Motor neuron (in vitro differentiated cells): ENCODE measurements around the gene NUDC. TPM values are rescaled to one million over a fixed set of nuclear protein-coding genes. Genes with fewer than 3 reads are reported as not detected.

Source experiments
- ATAC-seq, 8 experiments: fragments of 200-7000 bp; cut with Tn5 transposase; replicated peaks in 6 of 8; 2 replicates each; pipeline ENCODE4 v1.8.0; 2021; ENCODE audit warnings: mild to moderate bottlenecking in 8 of 8, moderate library complexity in 8 of 8
- H3K27ac ChIP-seq, 2 donors: fragments of 250-450 bp; sonication (Bioruptor Pico); 2 replicates each; pipeline ENCODE4 v1.9.0; 2021; ENCODE audit warnings: antibody characterized with exemption in 2 of 2, mild to moderate bottlenecking in 2 of 2, moderate library complexity in 1 of 2
- H3K4me1 ChIP-seq, 2 donors: fragments of 250-450 bp; sonication (Bioruptor Pico); replicated peaks in 1 of 2; 2 replicates each; pipeline ENCODE4 v1.6.1; 2021; ENCODE audit warnings: antibody characterized with exemption in 2 of 2, mild to moderate bottlenecking in 2 of 2, moderate library complexity in 1 of 2
- H3K4me3 ChIP-seq, 5 donors: fragments of 250-450 bp; sonication (Bioruptor Pico); 2 replicates each; pipeline ENCODE4 v1.9.0; 2021; ENCODE audit warnings: antibody characterized with exemption in 5 of 5, mild to moderate bottlenecking in 5 of 5, moderate library complexity in 4 of 5
- WGBS, 10 experiments: fragments of 450-650 bp; shearing (Covaris generic); methylation state at CpG; one replicate each; pipeline ENCODE4 v1.0.0; 2022; 5-methylcytosine and 5-hydroxymethylcytosine counted together
- in situ Hi-C, 9 experiments: fragments of 400-800 bp; cut with MboI; loops; one replicate each; pipeline ENCODE4 v1.15.0; 2021; ENCODE audit warnings: low sequenced_read_pairs in 9 of 9, low pct_unique_long_range_greater_than_20kb in 2 of 9; ENCODE audit not compliant: unreplicated experiment in 9 of 9
- total RNA-seq, 8 experiments: library from RNA; unstranded; fragments of 300-600 nt; gene quantifications; 2 replicates each; pipeline versions ENCODE4 v1.2.3 to v1.2.4, GENCODE V29; 2022

Gene NUDC
- total RNA-seq, 8 experiments from 2014 or later, result 63.9 to 122 (median 79.8) TPM

DNA sequence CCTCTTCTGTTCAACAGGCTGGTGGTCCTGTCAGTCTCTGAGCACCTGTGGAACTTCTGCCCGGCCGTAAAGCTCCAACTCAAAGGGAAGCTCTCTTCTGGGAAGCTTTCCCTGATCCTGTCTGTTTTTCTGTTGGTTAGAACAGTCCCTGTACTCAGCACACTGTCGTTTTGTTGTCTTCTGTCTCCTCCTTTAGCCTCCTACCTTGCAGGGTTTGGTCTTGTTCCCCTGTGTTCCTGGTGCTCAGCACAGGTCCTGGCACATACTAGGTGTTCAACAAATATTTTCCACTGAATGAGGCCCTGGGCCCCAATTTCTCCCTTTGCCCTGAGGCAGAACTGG is 39.1 kb downstream of the NUDC start:
- H3K27ac ChIP-seq, result no peak overlapping the region
- H3K4me1 ChIP-seq, result peaks cover 0 to 9% of the 10 kb centered on the region in 2 donors
- WGBS, 10 experiments, result 7 to 29% (median 17%) methylated on average over 1 to 3 of the region's 3 CpGs; no CpG with 5 or more reads in 5 of the 10 experiments
- ATAC-seq, result no peak
- H3K4me3 ChIP-seq, result no peak overlapping the region
- in situ Hi-C loops, result no loop called here

DNA sequence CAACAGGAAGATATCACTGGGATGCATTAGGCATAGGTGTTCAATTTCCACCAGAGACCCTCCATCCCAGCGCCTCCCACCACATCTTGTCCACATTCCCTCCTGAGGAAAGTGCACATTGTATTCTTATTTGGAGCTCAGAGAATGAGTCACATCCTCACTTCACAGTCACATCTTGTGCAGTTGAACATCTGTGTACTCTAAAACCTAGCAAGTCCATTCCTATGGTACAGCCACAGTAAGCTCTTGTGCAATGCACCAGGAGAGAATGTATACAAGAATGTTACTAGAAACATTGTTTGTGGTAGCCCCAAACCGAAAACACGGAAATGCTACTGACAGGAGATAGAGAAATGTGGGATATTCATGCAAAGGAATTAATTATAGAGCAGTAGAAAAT is 40.3 kb downstream of the NUDC start:
- WGBS, 10 experiments, result 0 to 92% (median 40%) methylated on average over 2 to 3 of the region's 3 CpGs; no CpG with 5 or more reads in 1 of the 10 experiments
- Histone ChIP-seq H3K27ac (no peak overlapping the region), H3K4me1 (peaks cover 0 to 9% of the 10 kb centered on the region in 2 donors), H3K4me3 (no peak overlapping the region)
- in situ Hi-C loops, result no loop called here
- peak in 3 of 8 experiments; percentile 33 to 63 (median 37) for ATAC-seq

DNA sequence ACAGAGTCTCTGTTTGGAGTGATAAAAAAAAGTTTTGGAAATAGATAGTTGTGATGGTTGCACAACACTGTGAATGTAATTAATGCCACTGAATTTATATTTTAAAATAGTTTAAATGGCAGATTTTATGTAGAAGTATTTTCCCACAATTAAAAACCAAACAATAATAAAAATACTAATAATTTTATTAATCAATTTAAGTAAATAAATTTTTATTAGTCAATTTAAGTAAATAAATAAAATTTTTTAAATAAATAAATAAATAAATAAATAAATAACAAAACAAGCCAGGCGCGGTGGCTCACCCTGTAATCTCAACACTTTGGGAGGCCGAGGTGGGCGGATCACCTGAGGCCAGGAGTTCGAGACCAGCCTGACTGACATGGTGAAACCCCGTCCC is 43.7 kb downstream of the NUDC start:
- Histone ChIP-seq H3K4me3 (no peak overlapping the region), H3K27ac (no peak overlapping the region), H3K4me1 (peaks cover 0 to 2% of the 10 kb centered on the region in 2 donors)
- 44 to 90% (median 78%) methylated on average over 2 to 6 of the region's 6 CpGs; no CpG with 5 or more reads in 1 of the 10 experiments for WGBS, 10 experiments
- in situ Hi-C loops, result no loop called here
- ATAC-seq, result no peak

DNA sequence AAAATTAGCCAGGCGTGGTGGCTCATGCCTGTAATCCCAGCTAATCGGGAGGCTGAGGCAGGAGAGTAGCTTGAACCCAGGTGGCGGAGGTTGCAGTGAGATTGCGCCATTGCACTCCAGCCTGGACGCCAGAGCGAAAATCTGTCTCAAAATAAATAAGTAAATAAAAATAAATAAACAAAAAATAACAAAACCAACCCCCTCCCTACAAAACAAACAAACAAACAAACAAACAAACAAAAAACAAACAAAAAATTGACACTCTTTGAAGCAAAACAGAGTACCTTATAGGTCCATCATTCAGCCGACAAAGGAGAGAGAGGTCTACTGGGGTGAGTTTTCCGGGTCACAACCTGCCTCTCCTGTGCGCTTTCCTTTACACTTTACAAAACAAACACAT is 44.1 kb downstream of the NUDC start:
- H3K4me1 ChIP-seq, result no peaks in the 10 kb centered on the region
- in situ Hi-C loops, result no loop called here
- H3K4me3 ChIP-seq, result no peak overlapping the region
- ATAC-seq, result no peak
- H3K27ac ChIP-seq, result no peak overlapping the region
- 64 to 92% (median 89%) methylated on average over 1 to 9 of the region's 9 CpGs; no CpG with 5 or more reads in 1 of the 10 experiments for whole genome bisulfite sequencing, 10 experiments

DNA sequence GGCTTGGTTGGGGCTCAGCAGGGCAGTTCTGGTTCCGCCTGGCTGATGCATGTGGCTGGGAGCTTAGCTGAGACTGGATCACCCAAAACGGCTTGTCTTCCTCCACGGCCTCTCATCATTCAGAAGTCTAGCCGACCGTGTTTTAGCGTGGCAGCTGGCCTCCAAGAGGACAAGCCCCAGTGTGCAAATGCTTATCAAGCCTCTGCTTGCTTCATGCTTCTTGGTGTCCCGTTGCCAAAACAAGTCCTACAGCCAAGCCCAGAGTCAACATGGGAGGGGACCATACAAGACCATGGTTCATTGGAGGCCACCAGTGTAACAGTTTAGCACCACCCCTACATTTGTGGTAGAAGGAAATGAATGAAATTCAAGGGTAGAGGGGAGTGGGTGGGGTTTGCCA is 49.3 kb downstream of the NUDC start:
- Histone ChIP-seq H3K4me3 (no peak overlapping the region), H3K4me1 (no peaks in the 10 kb centered on the region), H3K27ac (no peak overlapping the region)
- in situ Hi-C loops, result loop anchor here in 1 of 9 experiments (10.0 kb wide), 1 partner anchor 56 kb away; the partner anchor contains the start of gene NR0B2
- ATAC-seq, result peak in 3 of 8 experiments; percentile 10 to 81 (median 44)
- 33 to 86% (median 72%) methylated on average over 2 to 7 of the region's 7 CpGs; no CpG with 5 or more reads in 3 of the 10 experiments for WGBS, 10 experiments

DNA sequence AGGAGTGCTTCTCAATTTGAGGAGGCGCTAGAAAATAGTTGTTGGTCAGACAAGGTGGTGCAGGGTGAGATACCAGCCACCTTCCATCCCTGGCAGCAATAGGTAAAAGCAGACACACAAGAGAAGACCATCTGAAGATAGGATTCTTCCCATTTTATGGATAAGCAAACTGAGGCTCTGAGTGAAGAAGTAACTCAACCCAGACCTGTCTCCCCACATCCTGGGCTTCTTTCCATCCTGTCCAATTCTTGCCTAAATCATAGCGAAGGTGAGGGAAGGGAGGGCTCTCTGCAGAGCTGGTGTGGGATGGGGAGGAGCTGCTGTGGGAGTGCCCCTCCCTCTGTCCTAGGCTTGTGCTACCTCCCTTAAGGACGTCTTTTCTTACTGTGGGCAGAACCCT is 50.0 kb downstream of the NUDC start:
- H3K27ac ChIP-seq, result no peak overlapping the region
- no peak for ATAC-seq
- no peaks in the 10 kb centered on the region for H3K4me1 ChIP-seq
- WGBS, 10 experiments, result 17 to 100% (median 80%) methylated on average over 1 to 2 of the region's 3 CpGs; no CpG with 5 or more reads in 2 of the 10 experiments
- in situ Hi-C loops, result loop anchor here in 1 of 9 experiments (10.0 kb wide), 1 partner anchor 57 kb away; the partner anchor contains the start of gene NR0B2
- H3K4me3 ChIP-seq, result no peak overlapping the region

DNA sequence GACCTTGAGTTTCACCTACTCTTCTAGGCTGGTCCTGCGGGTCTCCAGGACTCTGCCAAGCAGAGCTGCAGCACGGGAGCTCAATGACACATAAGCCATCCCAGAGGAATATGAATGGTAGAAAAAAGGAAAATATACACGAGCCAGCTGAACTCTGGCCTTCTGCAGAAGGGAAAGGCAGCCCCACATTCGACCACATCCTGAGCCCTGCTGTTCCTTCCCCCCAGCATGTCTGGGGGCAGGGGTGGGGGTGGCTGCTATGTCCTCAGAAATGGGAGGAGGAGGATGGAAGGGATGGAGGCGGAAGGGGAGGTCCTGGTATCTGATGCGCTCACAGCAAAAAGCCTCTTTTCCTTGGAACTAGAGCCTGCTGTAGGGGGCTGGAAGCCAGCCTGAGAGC is 50.8 kb downstream of the NUDC start:
- in situ Hi-C loops, result loop anchor here in 1 of 9 experiments (10.0 kb wide), 1 partner anchor 58 kb away; the partner anchor contains the start of gene NR0B2
- 27 to 60% (median 50%) methylated on average over 2 to 3 of the region's 6 CpGs; no CpG with 5 or more reads in 7 of the 10 experiments for WGBS, 10 experiments
- H3K4me3 ChIP-seq, result no peak overlapping the region
- no peak overlapping the region for H3K27ac ChIP-seq
- peak in 2 of 8 experiments; percentile 4 to 41 for ATAC-seq
- H3K4me1 ChIP-seq, result no peaks in the 10 kb centered on the region

DNA sequence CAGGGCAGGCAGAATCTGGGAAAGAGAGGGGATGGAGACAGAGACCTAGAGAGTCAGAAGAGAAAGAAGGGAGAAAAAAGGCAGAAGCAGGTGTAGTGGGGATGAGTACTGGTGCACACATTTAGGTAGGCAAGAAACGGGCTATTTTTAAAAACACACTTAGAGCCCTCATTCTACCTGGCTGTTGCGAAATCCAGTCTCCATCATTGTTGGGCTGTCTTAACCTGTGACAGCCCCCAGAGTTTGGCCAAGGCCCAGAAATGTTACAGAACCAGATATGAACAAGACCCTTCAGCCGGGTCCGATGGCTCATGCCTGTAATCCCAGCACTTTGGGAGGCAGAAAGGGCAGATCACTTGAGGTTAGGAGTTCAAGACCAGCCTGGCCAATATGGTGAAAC is 51.3 kb downstream of the NUDC start:
- WGBS, 10 experiments, result 75 to 100% (median 87%) methylated on average over 2 to 4 of the region's 4 CpGs; no CpG with 5 or more reads in 4 of the 10 experiments
- Histone ChIP-seq H3K4me3 (no peak overlapping the region), H3K27ac (no peak overlapping the region), H3K4me1 (no peaks in the 10 kb centered on the region)
- in situ Hi-C loops, result loop anchor here in 1 of 9 experiments (10.0 kb wide), 1 partner anchor 58 kb away; the partner anchor contains the start of gene NR0B2
- no peak for ATAC-seq

DNA sequence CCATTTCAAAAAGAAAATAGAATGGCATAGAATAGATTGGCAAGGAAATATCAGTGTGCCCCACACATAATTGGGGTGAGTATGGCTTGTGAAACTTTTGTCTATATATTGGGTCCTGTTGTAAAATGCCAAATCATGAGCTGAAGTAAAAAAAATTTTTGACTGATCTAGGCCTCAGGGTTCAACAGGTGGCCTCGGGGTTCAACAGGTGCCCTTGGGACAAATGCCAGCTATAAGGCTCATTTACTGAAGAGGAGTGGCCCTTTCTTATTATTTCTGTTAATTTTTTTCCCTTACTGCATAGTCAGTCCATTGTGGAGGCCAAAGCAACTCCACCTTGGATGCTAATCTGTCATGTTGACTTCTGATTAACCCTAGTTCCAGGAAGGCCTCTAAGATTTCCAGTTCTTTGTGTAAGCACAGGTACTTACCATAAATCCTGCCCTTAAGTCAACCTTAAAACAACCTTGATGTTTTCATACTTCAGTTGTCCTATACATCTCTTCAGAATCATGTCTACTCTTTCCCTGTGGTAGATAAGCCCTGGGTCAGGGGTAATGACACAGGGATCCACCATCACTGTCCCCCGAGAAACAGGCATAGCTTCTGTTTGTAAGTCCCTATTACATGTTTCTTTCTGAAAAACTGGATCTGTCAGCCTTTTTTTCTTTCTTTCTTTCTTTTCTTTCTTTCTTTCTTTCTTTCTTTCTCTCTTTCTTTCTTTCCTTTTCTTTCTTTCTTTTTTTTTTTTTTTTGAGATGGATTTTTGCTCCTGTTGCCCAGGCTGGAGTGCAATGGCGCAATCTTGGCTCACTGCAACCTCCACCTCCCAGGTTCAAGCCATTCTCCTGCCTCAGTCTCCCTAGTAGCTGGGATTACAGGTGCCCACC is 55.3 kb downstream of the NUDC start:
- no peaks in the 10 kb centered on the region for H3K4me1 ChIP-seq
- in situ Hi-C loops, result loop anchor here in 1 of 9 experiments (10.0 kb wide), 1 partner anchor 62 kb away; the partner anchor contains the start of gene NR0B2
- WGBS, 10 experiments, result 47 to 92% (median 74%) methylated on average over 2 to 3 of the region's 3 CpGs
- no peak for ATAC-seq
- H3K27ac ChIP-seq, result no peak overlapping the region
- H3K4me3 ChIP-seq, result no peak overlapping the region

DNA sequence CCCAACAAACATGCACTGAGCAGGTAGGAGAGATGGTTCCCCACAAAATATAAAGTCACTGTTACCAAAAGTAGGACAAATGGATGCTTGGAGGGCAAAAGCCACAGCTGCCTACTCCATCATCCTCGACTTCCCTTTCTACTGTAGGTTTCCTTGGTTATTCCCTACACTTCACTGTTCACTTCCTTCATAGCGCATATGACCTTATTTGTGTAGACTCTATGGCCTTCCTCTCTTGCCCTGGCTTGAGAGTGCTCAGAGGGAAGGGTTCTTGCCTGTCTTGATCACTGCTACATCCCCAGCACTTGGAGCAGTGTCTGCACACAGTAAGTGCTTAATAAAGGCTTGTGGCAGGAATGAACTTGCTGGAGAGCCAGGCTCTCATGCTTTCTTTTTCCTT is 57.4 kb downstream of the NUDC start:
- H3K27ac ChIP-seq, result no peak overlapping the region
- in situ Hi-C loops, result loop anchor here in 1 of 9 experiments (10.0 kb wide), 1 partner anchor 64 kb away; the partner anchor contains the start of gene NR0B2
- ATAC-seq, result no peak
- no peak overlapping the region for H3K4me3 ChIP-seq
- no peaks in the 10 kb centered on the region for H3K4me1 ChIP-seq
- 58 to 100% (median 72%) methylated on average over 1 to 2 of the region's 2 CpGs; no CpG with 5 or more reads in 2 of the 10 experiments for WGBS, 10 experiments

DNA sequence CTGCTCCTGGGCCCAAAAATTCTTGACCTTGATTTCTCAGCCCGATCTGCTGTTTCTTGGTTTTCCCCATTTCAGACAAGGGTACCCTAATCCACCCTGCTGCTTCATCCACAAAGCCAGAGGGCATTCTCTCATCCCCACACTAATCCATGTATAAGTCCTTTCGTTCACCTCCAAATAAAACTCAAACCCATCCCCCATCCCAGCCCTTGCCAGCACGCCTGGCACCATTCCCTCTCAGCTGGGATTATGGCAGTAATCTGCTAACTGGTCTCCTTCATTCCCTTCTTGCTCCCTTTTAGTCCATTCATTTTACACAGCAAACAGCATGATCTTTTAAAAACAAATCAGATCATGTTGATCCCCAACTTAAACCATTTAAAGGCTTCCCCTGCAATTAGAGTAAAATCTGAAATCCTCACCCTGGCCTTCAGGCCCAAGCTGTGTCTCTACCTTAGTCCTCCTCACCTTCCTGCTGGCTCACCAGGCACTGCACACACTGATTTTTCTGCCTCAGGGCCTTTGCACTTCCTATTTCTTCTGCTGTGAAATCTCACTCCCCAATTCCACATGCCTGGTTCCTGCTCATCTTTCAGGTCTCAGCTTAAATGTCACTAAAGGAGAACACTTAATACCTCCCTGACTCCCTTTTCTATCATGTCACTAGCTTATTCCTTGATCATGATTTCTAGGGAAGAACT is 59.8 kb downstream of the NUDC start:
- 44 to 100% (median 69%) methylated on average over 1 to 3 of the region's 3 CpGs; no CpG with 5 or more reads in 2 of the 10 experiments for WGBS, 10 experiments
- Histone ChIP-seq H3K4me3 (no peak overlapping the region), H3K27ac (no peak overlapping the region), H3K4me1 (no peaks in the 10 kb centered on the region)
- in situ Hi-C loops, result no loop called here
- no peak for ATAC-seq

DNA sequence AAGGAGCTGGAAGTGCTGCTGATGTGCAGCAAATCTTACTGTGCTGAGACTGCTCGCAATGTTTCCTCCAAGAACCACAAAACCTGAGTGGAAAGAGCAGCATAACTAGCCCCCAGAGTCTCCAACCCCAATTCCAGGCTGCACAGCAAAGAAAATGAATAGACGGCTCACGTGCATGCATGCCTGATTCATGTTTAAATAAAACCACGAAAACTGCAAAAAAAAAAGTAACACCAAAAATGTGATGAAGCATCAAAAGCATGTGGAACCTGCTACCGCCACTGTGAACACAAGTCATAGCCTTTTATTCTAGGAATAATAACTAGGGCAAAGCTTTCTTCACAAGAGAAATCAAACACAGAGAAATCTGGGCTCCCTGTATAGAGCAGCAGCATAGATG is 62.3 kb downstream of the NUDC start:
- WGBS, 10 experiments, result 22 to 83% (median 64%) methylated on average over 2 to 5 of the region's 5 CpGs; no CpG with 5 or more reads in 1 of the 10 experiments
- H3K4me1 ChIP-seq, result no peaks in the 10 kb centered on the region
- in situ Hi-C loops, result no loop called here
- H3K4me3 ChIP-seq, result no peak overlapping the region
- ATAC-seq, result peak in 1 of 8 experiments; percentile 41
- H3K27ac ChIP-seq, result no peak overlapping the region

DNA sequence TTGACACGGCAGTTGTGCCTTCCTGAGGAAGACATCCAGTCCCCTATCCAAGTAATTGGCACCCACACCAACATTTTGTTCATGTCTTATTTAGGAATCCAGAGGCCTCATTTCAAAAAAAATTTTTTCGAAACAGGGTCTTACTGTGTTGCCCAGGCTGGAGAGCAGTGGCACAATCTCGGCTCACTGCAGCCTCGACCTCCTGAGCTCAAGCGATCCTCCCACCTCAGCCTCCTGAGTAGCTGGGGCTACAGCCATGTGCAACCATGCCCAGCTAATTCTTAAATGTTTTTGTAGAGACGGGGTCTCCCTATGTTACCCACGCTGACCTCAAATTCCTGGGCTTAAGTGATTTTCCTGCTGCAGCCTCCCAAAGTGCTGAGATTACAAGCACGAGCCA is 62.7 kb downstream of the NUDC start:
- 50 to 90% (median 73%) methylated on average over 1 to 8 of the region's 8 CpGs; no CpG with 5 or more reads in 2 of the 10 experiments for WGBS, 10 experiments
- in situ Hi-C loops, result no loop called here

More for the DNA sequence above, 62.7 kb downstream of the NUDC start:
- no peak for ATAC-seq
- Histone ChIP-seq H3K27ac (no peak overlapping the region), H3K4me1 (no peaks in the 10 kb centered on the region), H3K4me3 (no peak overlapping the region)
